OCI-LY7 (cell line): ENCODE measurements around the gene ISLR2.
"Not testable (repeated sequence)": the region's sequence is repeated elsewhere in the genome, so short reads cannot be mapped to it uniquely, and the experiment has no call there.

Experiments
- CTCF ChIP-seq: fragments of 200-600 bp; sonication (generic); conservative IDR thresholded peaks from 2 replicates; pipeline ENCODE4 v1.5.1; 2014; ENCODE audit warnings: mild to moderate bottlenecking, antibody characterized with exemption, low read length, moderate library complexity, mixed read lengths
- EZH2phosphoT487 ChIP-seq: fragments of 200-600 bp; sonication (generic); IDR thresholded peaks from 2 replicates; pipeline ENCODE4 v1.6.1; 2018; ENCODE audit warnings: low read depth, borderline replicate concordance, mild to moderate bottlenecking, mixed run types, antibody characterized with exemption, low read length, moderate library complexity, mixed read lengths

- TF ChIP-seq EZH2phosphoT487, CTCF: not testable (repeated sequence)
These were observed 31.8 kb downstream of the ISLR2 start for GRCh38 chr15:74162195-74162536.
